Chondrocyte (in vitro differentiated cells): ENCODE results near the gene UAP1L1. TPM values are rescaled to one million over a fixed set of nuclear protein-coding genes. Genes with fewer than 3 reads are reported as not detected.

Experiments
- DNase-seq: peaks from one replicate; pipeline ENCODE4 v3.0.0; 2021; ENCODE audit warnings: mixed read lengths, low spot score
- H3K27ac Mint-ChIP-seq: one replicate; pipeline ENCODE4 v1.8.0; 2021; ENCODE audit warnings: mild to moderate bottlenecking, moderate library complexity, mixed read lengths; ENCODE audit not compliant: unreplicated experiment
- H3K27me3 Mint-ChIP-seq: 2 replicates; pipeline ENCODE4 v1.8.0; 2021; ENCODE audit warnings: low read depth, mixed read lengths
- H3K36me3 Mint-ChIP-seq: 2 replicates; pipeline ENCODE4 v1.8.0; 2021; ENCODE audit warnings: low read depth, mixed read lengths
- H3K4me1 Mint-ChIP-seq: 2 replicates; pipeline ENCODE4 v1.8.0; 2021; ENCODE audit warnings: low read depth, mild to moderate bottlenecking, mixed read lengths
- H3K4me3 Mint-ChIP-seq: one replicate; pipeline ENCODE4 v1.8.0; 2021; ENCODE audit warnings: mild to moderate bottlenecking, moderate library complexity, mixed read lengths; ENCODE audit not compliant: unreplicated experiment
- H3K9me3 Mint-ChIP-seq: 2 replicates; pipeline ENCODE4 v1.8.0; 2021; ENCODE audit warnings: low read depth, mixed read lengths
- total RNA-seq: library from RNA; stranded (reverse); gene quantifications from 3 replicates; pipeline ENCODE4 v1.2.1, GENCODE V29; 2021
- TF ChIP-seq, protein P1 (sequence below): fragments of 200-600 bp; sonication (generic); IDR thresholded peaks from 2 replicates; pipeline ENCODE4 v1.5.0; 2021; ENCODE audit warnings: antibody characterized with exemption, mild to moderate bottlenecking, moderate library complexity

UAP1L1 gene
- total RNA-seq, 1 donor from 2014 or later = 44.0 TPM

DNA sequence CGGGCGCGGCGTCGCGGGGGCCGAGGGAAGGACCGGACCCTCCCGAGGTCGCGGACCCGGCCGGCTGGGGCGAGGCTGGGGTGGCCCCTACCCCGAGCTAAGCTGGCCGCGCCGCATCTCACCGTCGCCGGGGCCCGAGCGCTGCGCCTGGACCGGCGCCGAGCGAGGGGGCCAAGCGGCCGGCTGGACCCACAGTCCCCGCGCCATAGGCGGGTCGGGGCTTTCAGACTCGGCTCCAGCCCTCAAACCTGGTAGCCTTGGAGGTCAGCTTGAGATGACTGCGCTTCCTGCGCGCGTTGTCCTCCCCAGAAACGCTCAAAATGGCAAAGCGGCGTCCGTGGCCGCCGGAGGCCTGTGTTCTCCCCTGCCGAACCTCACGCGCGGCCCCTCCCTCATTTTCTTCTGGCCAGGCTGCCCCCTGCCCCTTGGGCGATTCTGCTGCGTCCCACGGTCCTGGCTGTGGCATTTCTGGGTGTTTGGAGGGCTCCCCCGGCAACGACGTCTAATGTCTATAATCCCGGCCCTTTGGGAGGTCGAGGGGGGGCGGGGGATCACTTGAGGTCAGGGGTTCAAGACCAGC is 52.9 kb downstream of the UAP1L1 start:
- H3K9me3 Mint-ChIP-seq = no peaks in the 10 kb centered on the region
- H3K4me1 Mint-ChIP-seq = peaks cover 26% of the 10 kb centered on the region
- no peaks in the 10 kb centered on the region for H3K36me3 Mint-ChIP-seq
- TF ChIP-seq, protein P1, sequence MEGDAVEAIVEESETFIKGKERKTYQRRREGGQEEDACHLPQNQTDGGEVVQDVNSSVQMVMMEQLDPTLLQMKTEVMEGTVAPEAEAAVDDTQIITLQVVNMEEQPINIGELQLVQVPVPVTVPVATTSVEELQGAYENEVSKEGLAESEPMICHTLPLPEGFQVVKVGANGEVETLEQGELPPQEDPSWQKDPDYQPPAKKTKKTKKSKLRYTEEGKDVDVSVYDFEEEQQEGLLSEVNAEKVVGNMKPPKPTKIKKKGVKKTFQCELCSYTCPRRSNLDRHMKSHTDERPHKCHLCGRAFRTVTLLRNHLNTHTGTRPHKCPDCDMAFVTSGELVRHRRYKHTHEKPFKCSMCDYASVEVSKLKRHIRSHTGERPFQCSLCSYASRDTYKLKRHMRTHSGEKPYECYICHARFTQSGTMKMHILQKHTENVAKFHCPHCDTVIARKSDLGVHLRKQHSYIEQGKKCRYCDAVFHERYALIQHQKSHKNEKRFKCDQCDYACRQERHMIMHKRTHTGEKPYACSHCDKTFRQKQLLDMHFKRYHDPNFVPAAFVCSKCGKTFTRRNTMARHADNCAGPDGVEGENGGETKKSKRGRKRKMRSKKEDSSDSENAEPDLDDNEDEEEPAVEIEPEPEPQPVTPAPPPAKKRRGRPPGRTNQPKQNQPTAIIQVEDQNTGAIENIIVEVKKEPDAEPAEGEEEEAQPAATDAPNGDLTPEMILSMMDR = no peak
- H3K4me3 Mint-ChIP-seq = peak overlapping the region; percentile 71
- peak overlapping the region; percentile 12 for H3K27ac Mint-ChIP-seq
- H3K27me3 Mint-ChIP-seq = peaks cover 2% of the 10 kb centered on the region
- peak; percentile 82 for DNase-seq

Other genes with a start within 250 kb of the UAP1L1 start
- gene AJM1, start 235.0 kb upstream of the UAP1L1 start, total RNA-seq = 6.3 to 7.5 TPM (median 7.4 TPM) in 3 replicates
- gene PHPT1, start 228.1 kb upstream of the UAP1L1 start, total RNA-seq = 165 to 193 TPM (median 192 TPM) in 3 replicates
- gene MAMDC4, start 225.2 kb upstream of the UAP1L1 start, total RNA-seq = 7.7 to 9.2 TPM (median 7.7 TPM) in 3 replicates
- 296 to 328 TPM (median 320 TPM) in 3 replicates for gene EDF1, start 211.2 kb upstream of the UAP1L1 start, total RNA-seq
- 9.6 to 12.4 TPM (median 10.4 TPM) in 3 replicates for gene TRAF2, start 191.0 kb upstream of the UAP1L1 start, total RNA-seq
- gene FBXW5, start 132.8 kb upstream of the UAP1L1 start, total RNA-seq = 79.2 to 87.5 TPM (median 84.3 TPM) in 3 replicates
- gene C8G, start 132.3 kb upstream of the UAP1L1 start, total RNA-seq = 2.2 TPM in 1 of 3 replicates, not detected in the others
- 0.51 to 0.60 TPM in 2 of 3 replicates, not detected in the other for gene LCN12, start 125.2 kb upstream of the UAP1L1 start, total RNA-seq
- gene PTGDS, start 100.0 kb upstream of the UAP1L1 start, total RNA-seq = 24.2 to 80.4 TPM (median 76.8 TPM) in 3 replicates
- gene LCNL1, start 94.5 kb upstream of the UAP1L1 start, total RNA-seq = 0.15 to 5.8 TPM (median 5.2 TPM) in 3 replicates
- 34.4 to 38.7 TPM (median 36.8 TPM) in 3 replicates for gene PAXX, start 85.1 kb upstream of the UAP1L1 start, total RNA-seq
- 4.9 to 5.5 TPM in 2 of 3 replicates, not detected in the other for gene CLIC3, start 80.9 kb upstream of the UAP1L1 start, total RNA-seq
- 55.3 to 62.4 TPM (median 59.1 TPM) in 3 replicates for gene ABCA2, start 49.3 kb upstream of the UAP1L1 start, total RNA-seq
- gene FUT7, start 45.4 kb upstream of the UAP1L1 start, total RNA-seq = not detected in 3 replicates
- gene NPDC1, start 31.3 kb upstream of the UAP1L1 start, total RNA-seq = 88.1 to 90.8 TPM (median 88.7 TPM) in 3 replicates
- gene ENTPD2, start 23.5 kb upstream of the UAP1L1 start, total RNA-seq = 0.15 TPM in 1 of 3 replicates, not detected in the others
- gene SAPCD2, start 7.0 kb upstream of the UAP1L1 start, total RNA-seq = 0.87 to 3.2 TPM (median 2.5 TPM) in 3 replicates
- 105 to 117 TPM (median 106 TPM) in 3 replicates for gene MAN1B1, start 9.5 kb downstream of the UAP1L1 start, total RNA-seq
- 54.0 to 85.0 TPM (median 82.2 TPM) in 3 replicates for gene DPP7, start 37.2 kb downstream of the UAP1L1 start, total RNA-seq
- gene GRIN1, start 61.6 kb downstream of the UAP1L1 start, total RNA-seq = 0.07 TPM in 1 of 3 replicates, not detected in the others
- gene LRRC26, start 92.5 kb downstream of the UAP1L1 start, total RNA-seq = not detected in 3 replicates
- not detected in 3 replicates for gene TMEM210, start 94.5 kb downstream of the UAP1L1 start, total RNA-seq
- gene ANAPC2, start 111.0 kb downstream of the UAP1L1 start, total RNA-seq = 40.3 to 62.6 TPM (median 41.0 TPM) in 3 replicates
- gene SSNA1, start 111.2 kb downstream of the UAP1L1 start, total RNA-seq = 54.5 to 57.8 TPM (median 55.5 TPM) in 3 replicates
- 19.5 to 20.0 TPM (median 19.7 TPM) in 3 replicates for gene TPRN, start 123.2 kb downstream of the UAP1L1 start, total RNA-seq
- 34.9 to 36.8 TPM (median 36.7 TPM) in 3 replicates for gene TMEM203, start 128.1 kb downstream of the UAP1L1 start, total RNA-seq
- gene NDOR1, start 128.2 kb downstream of the UAP1L1 start, total RNA-seq = 10.8 to 17.7 TPM (median 13.2 TPM) in 3 replicates
- 3.3 to 4.4 TPM (median 3.6 TPM) in 3 replicates for gene RNF208, start 144.7 kb downstream of the UAP1L1 start, total RNA-seq
- 0.44 to 0.92 TPM (median 0.79 TPM) in 3 replicates for gene CYSRT1, start 147.7 kb downstream of the UAP1L1 start, total RNA-seq
- 0.22 TPM in 1 of 3 replicates, not detected in the others for gene RNF224, start 150.0 kb downstream of the UAP1L1 start, total RNA-seq
- gene SLC34A3, start 153.4 kb downstream of the UAP1L1 start, total RNA-seq = not detected in 3 replicates
- gene TUBB4B, start 163.8 kb downstream of the UAP1L1 start, total RNA-seq = 117 to 155 TPM (median 121 TPM) in 3 replicates
- not detected in 3 replicates for gene STPG3, start 173.8 kb downstream of the UAP1L1 start, total RNA-seq
- gene NELFB, start 177.8 kb downstream of the UAP1L1 start, total RNA-seq = 48.0 to 55.1 TPM (median 52.4 TPM) in 3 replicates
- 0.85 to 3.5 TPM (median 3.4 TPM) in 3 replicates for gene TOR4A, start 200.2 kb downstream of the UAP1L1 start, total RNA-seq
- 0.39 to 6.9 TPM (median 6.7 TPM) in 3 replicates for gene NRARP, start 224.8 kb downstream of the UAP1L1 start, total RNA-seq